HG03432 (cell line): ENCODE measurements around the gene MAN1C1.

Source experiments
- ATAC-seq: cut with Tn5 transposase; IDR thresholded peaks from one replicate; pipeline ENCODE4 v1.9.1; 2021; ENCODE audit warnings: mild to moderate bottlenecking, moderate library complexity; ENCODE audit not compliant: unreplicated experiment

MAN1C1 gene

GRCh38 chr1:25796811-25797458 lies 180.3 kb downstream of the MAN1C1 start:
- ATAC-seq, result no peak

GRCh38 chr1:25797939-25798338 lies 181.3 kb downstream of the MAN1C1 start:
- no peak for ATAC-seq

GRCh38 chr1:25798666-25799351 lies 182.2 kb downstream of the MAN1C1 start:
- ATAC-seq, result no peak

- ATAC-seq, result no peak
Observed at GRCh38 chr1:25799352-25799934, 182.9 kb downstream of the MAN1C1 start.

DNA sequence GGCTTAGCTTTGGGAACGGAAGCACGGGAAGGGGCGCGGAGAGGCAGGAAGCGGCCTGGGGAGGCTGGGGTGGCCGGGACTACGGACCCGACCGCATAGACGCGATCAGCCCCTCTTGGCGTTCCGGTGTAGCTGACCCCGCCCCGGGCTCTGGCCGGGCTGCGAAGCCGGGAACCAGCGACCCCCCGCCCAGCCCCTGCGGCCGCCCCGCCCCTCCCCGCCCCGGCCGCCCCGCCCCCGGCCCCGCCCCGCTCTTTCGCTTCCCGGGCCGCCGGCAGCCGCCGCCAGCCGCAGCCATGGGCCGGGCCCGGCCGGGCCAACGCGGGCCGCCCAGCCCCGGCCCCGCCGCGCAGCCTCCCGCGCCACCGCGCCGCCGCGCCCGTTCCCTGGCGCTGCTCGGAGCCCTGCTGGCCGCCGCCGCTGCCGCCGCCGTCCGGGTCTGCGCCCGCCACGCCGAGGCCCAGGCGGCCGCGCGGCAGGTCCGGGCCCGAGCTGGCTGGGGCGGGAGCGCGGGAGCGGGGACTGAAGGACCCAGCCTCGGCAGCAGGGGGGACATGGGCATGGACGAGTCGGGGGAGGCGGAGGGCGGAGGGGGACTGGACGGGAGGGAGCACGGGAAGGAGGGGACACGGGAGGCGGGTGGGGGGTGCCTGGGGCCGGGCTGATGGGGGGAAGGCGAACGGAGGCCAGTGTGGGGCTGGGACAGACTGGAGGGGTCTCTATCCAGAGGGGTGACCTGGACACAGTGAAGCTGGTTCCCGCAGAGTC lies 183.5 kb downstream of the MAN1C1 start, which contains the start of gene SELENON:
TSS of gene SELENON (plus strand) at position 259 of the 768 bp plus-strand sequence. CDS start at position 297, 38 bp downstream.
- no peak for ATAC-seq

- no peak for ATAC-seq
Observed at GRCh38 chr1:25800703-25801377, 184.2 kb downstream of the MAN1C1 start.

- no peak for ATAC-seq
Observed at GRCh38 chr1:25802915-25803314, 186.3 kb downstream of the MAN1C1 start.

DNA sequence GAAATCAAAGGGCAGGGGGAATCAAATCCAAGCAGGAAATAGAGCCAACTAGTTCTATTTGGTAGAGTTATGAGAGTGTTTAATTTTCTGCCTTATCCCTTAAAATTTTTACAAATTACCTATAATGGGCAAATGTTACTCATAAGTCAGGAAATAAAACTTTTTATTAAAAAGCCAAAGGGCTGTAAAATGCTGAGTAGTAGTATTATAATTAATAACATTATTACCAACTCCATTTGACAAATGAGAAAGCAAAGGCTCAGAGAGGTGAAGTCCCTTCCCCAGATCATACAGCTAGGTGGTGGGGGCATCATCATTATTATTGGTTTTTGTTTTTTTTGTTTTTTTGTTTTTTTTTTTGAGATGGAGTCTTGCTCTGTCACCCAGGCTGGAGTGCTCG lies 186.8 kb downstream of the MAN1C1 start:
- ATAC-seq, result no peak

DNA sequence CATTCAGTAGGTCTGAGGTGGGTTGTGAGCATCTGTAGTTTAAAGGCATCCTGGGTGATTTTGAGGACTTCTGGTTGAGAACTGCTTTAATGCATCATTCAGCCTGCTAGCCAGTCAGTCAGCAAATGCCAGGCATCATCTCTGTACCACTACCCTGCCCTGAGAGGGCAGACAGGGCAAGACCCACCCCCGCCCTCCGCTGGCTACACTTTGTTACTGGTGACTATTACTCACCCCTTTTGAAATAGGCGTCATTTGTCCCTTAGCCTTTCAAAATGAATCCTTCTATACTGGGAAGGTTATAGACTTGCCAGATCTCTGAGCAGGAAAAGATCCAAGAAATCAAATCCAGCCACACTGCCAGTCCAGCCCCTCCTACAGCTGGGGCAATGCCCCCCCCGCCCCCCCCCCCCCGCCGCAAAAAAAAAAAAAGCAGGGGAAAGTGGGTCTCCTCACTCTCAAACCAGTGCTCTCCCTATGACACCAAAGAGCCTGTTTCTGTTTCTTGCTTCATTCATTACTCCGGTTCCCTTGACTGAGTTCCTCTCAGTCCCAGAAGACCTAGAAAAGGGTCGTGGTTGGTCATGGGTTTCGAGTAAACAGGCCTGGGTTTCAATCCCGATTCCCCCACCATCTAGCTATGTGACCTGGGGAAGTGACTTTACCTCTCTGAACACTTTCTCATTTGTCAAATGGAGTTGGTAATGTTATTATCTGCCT lies 187.8 kb downstream of the MAN1C1 start:
- ATAC-seq, result no peak

DNA sequence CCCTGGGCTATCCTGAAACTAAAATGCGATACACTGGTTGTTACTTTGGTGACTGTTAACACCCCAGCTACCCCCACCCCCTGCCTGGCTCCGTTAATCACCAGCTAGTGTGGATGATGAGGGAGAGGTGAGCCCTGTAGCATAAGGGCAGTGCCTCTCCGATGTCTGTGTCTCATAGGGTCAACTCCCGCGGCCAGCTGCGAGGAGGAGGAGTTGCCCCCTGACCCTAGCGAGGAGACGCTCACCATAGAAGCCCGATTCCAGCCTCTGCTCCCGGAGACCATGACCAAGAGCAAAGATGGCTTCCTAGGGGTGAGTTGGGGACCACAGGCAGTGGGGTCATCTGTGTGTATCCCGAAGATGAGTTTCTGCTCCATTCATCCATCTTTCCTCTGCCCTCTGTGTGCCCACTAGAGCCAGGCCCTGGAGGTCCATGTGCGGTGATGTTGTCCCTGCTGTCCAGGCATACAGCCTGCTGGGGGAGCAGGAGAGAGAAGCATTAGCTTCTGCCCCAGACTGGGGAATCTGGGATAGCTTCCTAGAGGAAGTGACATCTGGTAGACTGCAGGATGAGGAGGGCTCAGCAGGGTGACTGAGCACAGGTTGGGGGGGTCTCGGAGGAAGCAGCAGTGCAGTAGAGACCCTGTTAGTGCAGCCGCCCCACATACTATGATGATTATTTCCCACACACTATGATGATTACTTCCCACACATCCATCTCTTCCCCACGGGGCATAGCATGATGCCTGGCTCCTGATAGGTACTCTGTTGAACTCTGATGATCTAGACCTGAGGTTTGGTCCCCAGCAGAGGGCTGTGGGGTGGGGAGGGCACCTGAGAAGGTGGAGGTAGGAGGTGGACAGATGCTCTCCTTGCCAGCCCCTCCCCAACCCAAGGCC lies 188.6 kb downstream of the MAN1C1 start:
- ATAC-seq, result no peak

DNA sequence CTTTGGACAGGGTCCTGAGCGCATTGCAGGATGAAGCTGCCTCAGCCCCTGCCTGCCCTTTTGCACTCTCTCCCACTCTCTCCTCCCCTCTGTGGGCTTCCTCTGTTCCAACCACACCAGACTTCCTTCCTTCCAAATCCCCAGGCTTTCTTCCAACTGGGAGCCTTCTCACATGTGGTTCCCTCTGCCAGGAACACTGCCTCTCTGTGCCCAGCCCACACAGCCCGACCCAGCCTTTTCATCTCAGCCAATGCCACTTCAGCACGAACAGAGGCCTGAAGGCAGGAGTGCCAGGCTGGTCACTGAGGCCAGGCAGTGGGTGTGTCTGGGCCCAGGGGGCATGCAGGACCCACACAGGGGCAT lies 189.3 kb downstream of the MAN1C1 start:
- ATAC-seq, result no peak

- ATAC-seq, result no peak
Observed at GRCh38 chr1:25806418-25806817, 189.8 kb downstream of the MAN1C1 start.

DNA sequence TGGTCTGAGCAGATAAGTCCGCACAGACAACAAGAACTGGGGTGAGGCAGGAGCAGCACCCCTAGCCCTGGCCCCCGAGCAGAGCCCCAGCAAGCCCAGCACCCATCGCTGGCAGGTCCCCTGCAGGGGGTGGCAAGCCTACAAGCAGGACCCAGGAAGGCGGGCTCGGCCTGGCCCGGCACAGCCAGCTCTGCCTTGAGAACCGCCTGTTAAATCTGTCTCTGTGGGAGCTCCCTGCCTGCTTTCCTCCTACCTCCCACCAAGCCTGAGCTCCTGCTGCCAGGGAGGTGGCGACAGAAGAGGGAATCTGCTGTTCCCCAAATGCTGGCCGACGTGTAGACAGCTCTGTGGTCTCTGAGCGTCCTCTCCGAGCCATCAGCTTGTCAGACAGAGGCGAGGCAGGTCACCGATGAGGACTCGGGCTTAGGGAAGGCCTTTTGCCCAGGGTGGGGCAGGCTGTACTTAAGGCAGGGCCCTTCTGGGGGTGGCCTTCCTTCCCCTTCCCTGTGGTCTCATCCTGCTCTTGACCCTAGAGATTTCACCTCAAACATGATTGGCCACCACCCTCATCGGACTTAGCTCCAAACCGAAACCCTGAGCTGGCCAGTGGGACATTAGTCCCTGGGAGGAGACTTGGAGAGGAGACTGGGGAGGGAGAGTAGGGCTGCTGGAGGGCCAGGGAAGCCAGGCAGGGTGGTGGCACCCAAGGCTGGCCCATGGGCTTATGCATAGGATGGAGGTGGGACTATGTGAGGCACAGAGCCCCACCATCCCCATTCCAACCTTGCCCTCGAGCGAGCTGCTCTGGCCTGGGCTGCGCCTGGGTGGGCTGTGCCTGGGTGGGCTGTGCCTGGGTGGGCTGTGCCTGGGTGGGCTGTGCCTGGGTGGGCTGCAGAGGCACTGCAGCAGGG lies 191.1 kb downstream of the MAN1C1 start:
- ATAC-seq, result no peak

- ATAC-seq, result no peak
Observed at GRCh38 chr1:25808481-25809244, 192.1 kb downstream of the MAN1C1 start.

- ATAC-seq, result no peak
Observed at GRCh38 chr1:25809283-25809926, 192.8 kb downstream of the MAN1C1 start.

GRCh38 chr1:25809929-25810328 lies 193.3 kb downstream of the MAN1C1 start:
- ATAC-seq, result no peak
